H1 (cell line): Measurements from ENCODE around the gene VOPP1.

Source experiments
- CHD1 ChIP-seq: IDR thresholded peaks from 2 replicates; pipeline ENCODE4 v1.6.1; 2012; ENCODE audit warnings: low read depth, low read length, improper control_type of control experiment
- CREB1 ChIP-seq: IDR thresholded peaks from 2 replicates; pipeline ENCODE4 v1.6.1; 2012; ENCODE audit warnings: inconsistent platforms
- CTCF ChIP-seq, 3 experiments: IDR thresholded peaks; 1 replicate in 2 of 3; 2 replicates in 1 of 3; pipeline versions ENCODE4 v1.5.1 to v1.6.1; 2011; ENCODE audit warnings: low read length in 3 of 3, mild to moderate bottlenecking in 3 of 3, inconsistent platforms in 2 of 3, low read depth in 1 of 3, moderate library complexity in 1 of 3; ENCODE audit not compliant: insufficient read depth in 1 of 3; ENCODE audit errors: control extremely low read depth in 1 of 3
- EZH2 ChIP-seq: fragments of 200-600 bp; sonication (generic); IDR thresholded peaks from 2 replicates; pipeline ENCODE4 v1.7.1; 2012; ENCODE audit warnings: low read depth, mild to moderate bottlenecking, moderate library complexity, low read length, inconsistent platforms; ENCODE audit not compliant: severe bottlenecking
- HDAC6 ChIP-seq: IDR thresholded peaks from one replicate; pipeline ENCODE4 v1.7.1; 2012; ENCODE audit warnings: low read depth, mild to moderate bottlenecking, inconsistent platforms, low read length, moderate library complexity
- JUND ChIP-seq: IDR thresholded peaks from 2 replicates; pipeline ENCODE4 v1.6.1; 2011; ENCODE audit warnings: mild to moderate bottlenecking, improper control_type of control experiment, low read length
- KDM1A ChIP-seq: fragments of 200-600, 300-600 bp; sonication (generic); IDR thresholded peaks from 2 replicates; pipeline ENCODE4 v1.7.1; 2016; ENCODE audit warnings: mild to moderate bottlenecking, low read length, borderline replicate concordance
- MAX ChIP-seq: IDR thresholded peaks from 2 replicates; pipeline ENCODE4 v1.6.1; 2012; ENCODE audit warnings: inconsistent platforms
- POLR2AphosphoS5 ChIP-seq: IDR thresholded peaks from 2 replicates; pipeline ENCODE4 v1.6.1; 2011; ENCODE audit warnings: low read depth, low read length
- RAD21 ChIP-seq, 2 experiments: IDR thresholded peaks in 1 of 2; conservative IDR thresholded peaks in 1 of 2; 2 replicates each; pipeline ENCODE4 v1.6.1; 2011; ENCODE audit warnings: low read depth in 2 of 2, low read length in 2 of 2, improper control_type of control experiment in 1 of 2, inconsistent platforms in 1 of 2, mild to moderate bottlenecking in 1 of 2, moderate library complexity in 1 of 2
- TEAD4 ChIP-seq: IDR thresholded peaks from 2 replicates; pipeline ENCODE4 v1.6.1; 2012; ENCODE audit warnings: low read depth, low read length, inconsistent platforms, mixed read lengths
- USF2 ChIP-seq: IDR thresholded peaks from 2 replicates; pipeline ENCODE4 v1.6.1; 2011; ENCODE audit warnings: low read length, improper control_type of control experiment

GRCh38 chr7:55484241-55484640 lies 88.1 kb downstream of the VOPP1 start:
- no peak for TF ChIP-seq POLR2AphosphoS5
- TF ChIP-seq CTCF (IDR thresholded peaks at IDR 0.05; ENCODE audit: control extremely low read depth in 1 of 3, insufficient read depth in 1 of 3, low read depth in 1 of 3, low read length in 3 of 3), result no peak
- no peak for TF ChIP-seq EZH2
- no peak for TF ChIP-seq TEAD4
- TF ChIP-seq JUND, result no peak
- no peak for TF ChIP-seq CREB1
- TF ChIP-seq CHD1, result no peak
- no peak for TF ChIP-seq HDAC6
- no peak for TF ChIP-seq MAX
- no peak for TF ChIP-seq KDM1A
- no peak for TF ChIP-seq USF2
- no peak for TF ChIP-seq RAD21 (IDR thresholded peaks at IDR 0.05 in 1 of 2, conservative IDR thresholded peaks at IDR 0.05 in 1 of 2; ENCODE audit: low read depth in 2 of 2, low read length in 2 of 2)
